HepG2 (cell line): ENCODE data around the gene YBX2. TPM values are rescaled to one million over a fixed set of nuclear protein-coding genes. Genes with fewer than 3 reads are reported as not detected.

Experiments used
- CENPX ChIP-seq: sonication (generic); formaldehyde crosslinking; IDR thresholded peaks from 2 replicates; pipeline ENCODE4 v1.9.0; 2021; ENCODE audit warnings: mild to moderate bottlenecking, missing genetic modification reagents, moderate library complexity
- CHCHD3 ChIP-seq: sonication (generic); formaldehyde crosslinking; IDR thresholded peaks from 2 replicates; pipeline ENCODE4 v1.8.0; 2022; ENCODE audit warnings: mild to moderate bottlenecking, missing genetic modification reagents, moderate library complexity
- NFE2 ChIP-seq: sonication (generic); formaldehyde crosslinking; IDR thresholded peaks from 2 replicates; pipeline ENCODE4 v1.4.0; 2020; ENCODE audit warnings: missing genetic modification reagents
- NR2C2 ChIP-seq: sonication (generic); formaldehyde crosslinking; IDR thresholded peaks from 2 replicates; pipeline ENCODE4 v1.4.0; 2020; ENCODE audit warnings: missing genetic modification reagents, mild to moderate bottlenecking, moderate library complexity, borderline replicate concordance
- PLRG1 ChIP-seq: fragments of 450-650 bp; conservative IDR thresholded peaks from 2 replicates; pipeline ENCODE4 v1.6.1; 2016
- POGZ ChIP-seq: sonication (generic); formaldehyde crosslinking; IDR thresholded peaks from 2 replicates; pipeline ENCODE4 v1.4.0; 2020; ENCODE audit warnings: mild to moderate bottlenecking, missing genetic modification reagents
- TAF1 ChIP-seq: sonication (generic); formaldehyde crosslinking; IDR thresholded peaks from 2 replicates; pipeline ENCODE4 v1.4.0; 2020; ENCODE audit warnings: missing genetic modification reagents
- ZNF136 ChIP-seq: sonication (generic); formaldehyde crosslinking; IDR thresholded peaks from 2 replicates; pipeline ENCODE4 v1.8.1; 2022; ENCODE audit warnings: low read depth, mild to moderate bottlenecking, moderate library complexity, missing genetic modification reagents
- ZNF549 ChIP-seq: sonication (generic); formaldehyde crosslinking; IDR thresholded peaks from 2 replicates; pipeline ENCODE4 v1.5.0; 2020; ENCODE audit warnings: missing genetic modification reagents
- ZNF761 ChIP-seq: sonication (generic); formaldehyde crosslinking; conservative IDR thresholded peaks from 2 replicates; pipeline ENCODE4 v1.4.0; 2020; ENCODE audit warnings: mild to moderate bottlenecking, missing genetic modification reagents
- ZNF773 ChIP-seq: sonication (generic); formaldehyde crosslinking; IDR thresholded peaks from 2 replicates; pipeline ENCODE4 v1.4.0; 2020; ENCODE audit warnings: missing genetic modification reagents, borderline replicate concordance
- ZNF792 ChIP-seq: IDR thresholded peaks from 2 replicates; pipeline ENCODE4 v1.6.1; 2016
- ZSCAN12 ChIP-seq: sonication (generic); formaldehyde crosslinking; IDR thresholded peaks from 2 replicates; pipeline ENCODE4 v1.9.0; 2021; ENCODE audit warnings: mild to moderate bottlenecking, missing genetic modification reagents
- ZSCAN9 ChIP-seq: IDR thresholded peaks from 2 replicates; pipeline ENCODE4 v1.6.1; 2016; ENCODE audit warnings: borderline replicate concordance
- polyA plus RNA-seq, 8 experiments: library from polyadenylated mRNA; depleted of rRNA in 3 of 8; stranded (reverse) in 7 of 8; unstranded in 1 of 8; fragments of >200 nt; fragmentation: Illumina TruSeq in 4 of 8; extraction: Trizol in 4 of 8; gene quantifications; 2 replicates each; pipeline versions ENCODE4 v1.2.1 to v1.2.3, GENCODE V29; 2011 to 2016; ENCODE audit warnings: low read depth in 4 of 8, missing spikeins in 1 of 8, mixed read lengths in 1 of 8; ENCODE audit not compliant: insufficient read depth in 1 of 8
- total RNA-seq, 5 experiments: library from RNA; depleted of rRNA; stranded (reverse); fragments of >200 nt; fragmentation: Illumina TruSeq; extraction: Trizol; gene quantifications; 2 replicates each; pipeline ENCODE4 v1.2.3, GENCODE V29; 2016; ENCODE audit warnings: low read depth in 1 of 5
- TF ChIP-seq, protein P1 (sequence below): IDR thresholded peaks from 2 replicates; pipeline ENCODE4 v1.6.1; 2016; ENCODE audit warnings: mild to moderate bottlenecking
- TF ChIP-seq, protein P2 (sequence below): IDR thresholded peaks from 2 replicates; pipeline ENCODE4 v1.6.1; 2018; ENCODE audit warnings: missing genetic modification reagents, mild to moderate bottlenecking, missing compliant biosample characterization
- TF ChIP-seq, protein P3 (sequence below): sonication (generic); formaldehyde crosslinking; IDR thresholded peaks from 2 replicates; pipeline ENCODE4 v1.4.0; 2020; ENCODE audit warnings: missing genetic modification reagents, borderline replicate concordance
- TF ChIP-seq, protein P4 (sequence below): sonication (generic); formaldehyde crosslinking; IDR thresholded peaks from 2 replicates; pipeline ENCODE4 v1.5.1; 2020; ENCODE audit warnings: missing genetic modification reagents, mild to moderate bottlenecking, borderline replicate concordance
- TF ChIP-seq, protein P5 (sequence below): sonication (generic); formaldehyde crosslinking; IDR thresholded peaks from 2 replicates; pipeline ENCODE4 v1.8.1; 2023; ENCODE audit warnings: mild to moderate bottlenecking, missing genetic modification reagents
- TF ChIP-seq, protein P6 (sequence below): sonication (generic); formaldehyde crosslinking; IDR thresholded peaks from 2 replicates; pipeline ENCODE4 v1.8.0; 2022; ENCODE audit warnings: missing genetic modification reagents, mild to moderate bottlenecking, moderate library complexity, borderline replicate concordance

The YBX2 gene
- total and polyA plus RNA-seq, 2 of the 13 experiments (the other 11 are each of a cell fraction or from before 2014, with no cell fraction given) = 0.12 to 0.22 TPM

DNA sequence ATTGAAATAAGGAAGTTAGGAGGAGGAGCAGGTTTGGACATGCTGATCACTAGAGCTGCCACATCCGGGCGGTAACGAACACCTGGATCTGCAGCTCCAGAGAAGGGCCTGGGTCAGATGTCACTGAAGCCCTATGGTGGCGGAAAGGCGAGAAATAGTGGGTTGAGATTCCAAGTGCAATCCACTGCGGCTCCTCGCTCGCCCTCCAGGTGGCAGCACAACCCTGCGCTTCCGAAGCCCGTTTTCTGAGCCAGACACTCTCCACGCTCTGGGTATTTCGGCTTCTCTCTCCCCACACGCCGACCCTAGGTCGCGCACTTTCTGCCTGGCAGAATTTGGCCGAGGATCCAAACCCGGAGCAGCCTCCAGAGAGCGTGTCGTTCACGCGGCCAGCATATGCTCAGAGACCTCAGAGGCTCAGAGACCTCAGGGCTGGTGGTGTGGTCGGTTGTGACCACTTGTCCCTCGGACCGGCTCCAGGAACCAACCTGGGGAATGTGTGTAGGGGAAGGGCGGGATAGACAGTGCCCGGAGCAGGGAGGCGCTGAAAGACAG lies 13.8 kb downstream of the YBX2 start (continued):
- TF ChIP-seq, protein P1, sequence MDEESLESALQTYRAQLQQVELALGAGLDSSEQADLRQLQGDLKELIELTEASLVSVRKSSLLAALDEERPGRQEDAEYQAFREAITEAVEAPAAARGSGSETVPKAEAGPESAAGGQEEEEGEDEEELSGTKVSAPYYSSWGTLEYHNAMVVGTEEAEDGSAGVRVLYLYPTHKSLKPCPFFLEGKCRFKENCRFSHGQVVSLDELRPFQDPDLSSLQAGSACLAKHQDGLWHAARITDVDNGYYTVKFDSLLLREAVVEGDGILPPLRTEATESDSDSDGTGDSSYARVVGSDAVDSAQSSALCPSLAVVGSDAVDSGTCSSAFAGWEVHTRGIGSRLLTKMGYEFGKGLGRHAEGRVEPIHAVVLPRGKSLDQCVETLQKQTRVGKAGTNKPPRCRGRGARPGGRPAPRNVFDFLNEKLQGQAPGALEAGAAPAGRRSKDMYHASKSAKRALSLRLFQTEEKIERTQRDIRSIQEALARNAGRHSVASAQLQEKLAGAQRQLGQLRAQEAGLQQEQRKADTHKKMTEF = peak; percentile 35; the same call in 1 of the 2 replicates
- TF ChIP-seq POGZ (CRISPR knock-in tag) = peak; percentile 24
- TF ChIP-seq, protein P2, sequence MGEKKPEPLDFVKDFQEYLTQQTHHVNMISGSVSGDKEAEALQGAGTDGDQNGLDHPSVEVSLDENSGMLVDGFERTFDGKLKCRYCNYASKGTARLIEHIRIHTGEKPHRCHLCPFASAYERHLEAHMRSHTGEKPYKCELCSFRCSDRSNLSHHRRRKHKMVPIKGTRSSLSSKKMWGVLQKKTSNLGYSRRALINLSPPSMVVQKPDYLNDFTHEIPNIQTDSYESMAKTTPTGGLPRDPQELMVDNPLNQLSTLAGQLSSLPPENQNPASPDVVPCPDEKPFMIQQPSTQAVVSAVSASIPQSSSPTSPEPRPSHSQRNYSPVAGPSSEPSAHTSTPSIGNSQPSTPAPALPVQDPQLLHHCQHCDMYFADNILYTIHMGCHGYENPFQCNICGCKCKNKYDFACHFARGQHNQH (CRISPR knock-in tag) = no peak
- TF ChIP-seq ZNF773 (CRISPR knock-in tag) = no peak
- peak; percentile 31 for TF ChIP-seq ZSCAN9 (CRISPR knock-in tag)
- TF ChIP-seq PLRG1 = no peak
- TF ChIP-seq CENPX (CRISPR knock-in tag) = no peak
- TF ChIP-seq CHCHD3 (CRISPR knock-in tag) = peak; percentile 62; the same call in 1 of the 2 replicates
- TF ChIP-seq ZNF792 (CRISPR knock-in tag) = peak; percentile 75
- TF ChIP-seq, protein P3, sequence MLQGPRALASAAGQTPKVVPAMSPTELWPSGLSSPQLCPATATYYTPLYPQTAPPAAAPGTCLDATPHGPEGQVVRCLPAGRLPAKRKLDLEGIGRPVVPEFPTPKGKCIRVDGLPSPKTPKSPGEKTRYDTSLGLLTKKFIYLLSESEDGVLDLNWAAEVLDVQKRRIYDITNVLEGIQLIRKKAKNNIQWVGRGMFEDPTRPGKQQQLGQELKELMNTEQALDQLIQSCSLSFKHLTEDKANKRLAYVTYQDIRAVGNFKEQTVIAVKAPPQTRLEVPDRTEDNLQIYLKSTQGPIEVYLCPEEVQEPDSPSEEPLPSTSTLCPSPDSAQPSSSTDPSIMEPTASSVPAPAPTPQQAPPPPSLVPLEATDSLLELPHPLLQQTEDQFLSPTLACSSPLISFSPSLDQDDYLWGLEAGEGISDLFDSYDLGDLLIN (CRISPR knock-in tag) = no peak
- TF ChIP-seq, protein P4, sequence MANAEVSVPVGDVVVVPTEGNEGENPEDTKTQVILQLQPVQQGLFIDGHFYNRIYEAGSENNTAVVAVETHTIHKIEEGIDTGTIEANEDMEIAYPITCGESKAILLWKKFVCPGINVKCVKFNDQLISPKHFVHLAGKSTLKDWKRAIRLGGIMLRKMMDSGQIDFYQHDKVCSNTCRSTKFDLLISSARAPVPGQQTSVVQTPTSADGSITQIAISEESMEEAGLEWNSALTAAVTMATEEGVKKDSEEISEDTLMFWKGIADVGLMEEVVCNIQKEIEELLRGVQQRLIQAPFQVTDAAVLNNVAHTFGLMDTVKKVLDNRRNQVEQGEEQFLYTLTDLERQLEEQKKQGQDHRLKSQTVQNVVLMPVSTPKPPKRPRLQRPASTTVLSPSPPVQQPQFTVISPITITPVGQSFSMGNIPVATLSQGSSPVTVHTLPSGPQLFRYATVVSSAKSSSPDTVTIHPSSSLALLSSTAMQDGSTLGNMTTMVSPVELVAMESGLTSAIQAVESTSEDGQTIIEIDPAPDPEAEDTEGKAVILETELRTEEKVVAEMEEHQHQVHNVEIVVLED (CRISPR knock-in tag) = peak; percentile 57; the same call in 1 of the 2 replicates
- no peak for TF ChIP-seq NFE2
- TF ChIP-seq, protein P5, sequence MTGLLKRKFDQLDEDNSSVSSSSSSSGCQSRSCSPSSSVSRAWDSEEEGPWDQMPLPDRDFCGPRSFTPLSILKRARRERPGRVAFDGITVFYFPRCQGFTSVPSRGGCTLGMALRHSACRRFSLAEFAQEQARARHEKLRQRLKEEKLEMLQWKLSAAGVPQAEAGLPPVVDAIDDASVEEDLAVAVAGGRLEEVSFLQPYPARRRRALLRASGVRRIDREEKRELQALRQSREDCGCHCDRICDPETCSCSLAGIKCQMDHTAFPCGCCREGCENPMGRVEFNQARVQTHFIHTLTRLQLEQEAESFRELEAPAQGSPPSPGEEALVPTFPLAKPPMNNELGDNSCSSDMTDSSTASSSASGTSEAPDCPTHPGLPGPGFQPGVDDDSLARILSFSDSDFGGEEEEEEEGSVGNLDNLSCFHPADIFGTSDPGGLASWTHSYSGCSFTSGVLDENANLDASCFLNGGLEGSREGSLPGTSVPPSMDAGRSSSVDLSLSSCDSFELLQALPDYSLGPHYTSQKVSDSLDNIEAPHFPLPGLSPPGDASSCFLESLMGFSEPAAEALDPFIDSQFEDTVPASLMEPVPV (CRISPR knock-in tag) = peak; percentile 66; the same call in 1 of the 2 replicates
- TF ChIP-seq ZNF761 (CRISPR knock-in tag) = peak; percentile 64; the same call in 1 of the 2 replicates
- TF ChIP-seq, protein P6, sequence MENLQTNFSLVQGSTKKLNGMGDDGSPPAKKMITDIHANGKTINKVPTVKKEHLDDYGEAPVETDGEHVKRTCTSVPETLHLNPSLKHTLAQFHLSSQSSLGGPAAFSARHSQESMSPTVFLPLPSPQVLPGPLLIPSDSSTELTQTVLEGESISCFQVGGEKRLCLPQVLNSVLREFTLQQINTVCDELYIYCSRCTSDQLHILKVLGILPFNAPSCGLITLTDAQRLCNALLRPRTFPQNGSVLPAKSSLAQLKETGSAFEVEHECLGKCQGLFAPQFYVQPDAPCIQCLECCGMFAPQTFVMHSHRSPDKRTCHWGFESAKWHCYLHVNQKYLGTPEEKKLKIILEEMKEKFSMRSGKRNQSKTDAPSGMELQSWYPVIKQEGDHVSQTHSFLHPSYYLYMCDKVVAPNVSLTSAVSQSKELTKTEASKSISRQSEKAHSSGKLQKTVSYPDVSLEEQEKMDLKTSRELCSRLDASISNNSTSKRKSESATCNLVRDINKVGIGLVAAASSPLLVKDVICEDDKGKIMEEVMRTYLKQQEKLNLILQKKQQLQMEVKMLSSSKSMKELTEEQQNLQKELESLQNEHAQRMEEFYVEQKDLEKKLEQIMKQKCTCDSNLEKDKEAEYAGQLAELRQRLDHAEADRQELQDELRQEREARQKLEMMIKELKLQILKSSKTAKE = no peak
- no peak for TF ChIP-seq ZNF549 (CRISPR knock-in tag)
- peak; percentile 36; the same call in 1 of the 2 replicates for TF ChIP-seq TAF1 (CRISPR knock-in tag)
- TF ChIP-seq ZSCAN12 (CRISPR knock-in tag) = no peak
- TF ChIP-seq ZNF136 (CRISPR knock-in tag) = 0 out of 2 replicates have a peak, but pooled peaks have one; percentile 69
- TF ChIP-seq NR2C2 (CRISPR knock-in tag) = no peak
